ENCODE data around the gene PACS2. TPM values are rescaled to one million over a fixed set of nuclear protein-coding genes. Genes with fewer than 3 reads are reported as not detected.
"Not testable (repeated sequence)": the region's sequence is repeated elsewhere in the genome, so short reads cannot be mapped to it uniquely, and the experiment has no call there.

Gene PACS2
- total and polyA plus RNA-seq, 2 donors (not counting 3 experiments of a cell fraction or from before 2014, with no cell fraction given) = 52.7 to 86.3 TPM

DNA sequence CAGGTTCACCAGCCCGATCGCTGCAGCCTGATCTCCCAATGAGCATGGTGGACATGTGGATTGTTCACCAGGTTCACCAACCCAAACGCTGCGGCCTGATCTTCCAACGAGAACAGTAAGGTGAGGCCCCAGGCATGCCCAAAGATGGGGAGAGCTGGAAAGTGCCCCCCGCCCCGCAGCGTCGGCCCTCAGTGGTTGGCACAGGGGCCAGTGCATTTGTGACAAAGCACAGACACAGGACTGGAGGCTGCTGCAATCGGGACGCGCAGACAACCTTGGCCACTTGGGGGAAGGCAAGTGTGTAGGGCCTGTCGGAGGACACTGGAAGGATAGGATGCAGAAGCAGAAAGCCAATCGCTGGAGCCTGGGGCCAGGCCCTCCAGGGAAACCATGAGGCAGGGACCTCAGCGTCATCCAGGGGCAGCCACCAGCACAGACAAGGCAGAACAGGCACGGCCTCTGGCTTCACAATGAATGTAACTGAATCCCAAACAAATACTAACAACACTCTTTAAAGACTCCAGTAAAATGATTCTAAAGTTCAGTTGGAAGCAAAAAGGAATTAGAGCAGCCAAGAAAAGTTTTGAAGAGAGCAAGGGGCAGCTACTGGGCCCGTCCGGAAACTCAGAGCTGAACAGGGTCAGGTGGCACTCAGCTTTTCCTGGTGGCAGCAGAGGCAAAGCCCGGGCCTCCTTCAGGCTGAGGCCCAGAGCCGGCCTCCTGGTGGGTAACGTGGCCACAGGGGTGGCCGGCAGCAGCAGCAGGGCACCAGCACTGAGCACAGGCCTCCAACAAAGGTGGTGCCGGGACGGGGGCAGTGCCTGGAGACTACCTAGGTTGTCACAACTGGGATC is 27.1 kb upstream of the PACS2 start:
- CTCF ChIA-PET = interaction anchor here (1.4 to 2.3 kb wide), 3 partner anchors 39 to 201 kb away, joined by 4 to 6 read pairs (median 4); partner anchors contain the start of gene BTBD6
- Histone ChIP-seq H3K9me3 (replicated peaks; ENCODE audit: control insufficient read depth, insufficient read depth, low read length) (no peaks in the 10 kb centered on the region), H3K27ac (ENCODE audit: insufficient read depth, low read depth, low read length) (no peak overlapping the region), H3K36me3 (ENCODE audit: control insufficient read depth in 2 of 2, extremely low read depth in 1 of 2, insufficient read depth in 2 of 2, low read length in 2 of 2) (peaks cover 0 to 2% of the 10 kb centered on the region in 2 experiments), H3K9me1 (replicated peaks; ENCODE audit: control insufficient read depth, extremely low read depth, insufficient read depth, low read length) (no peaks in the 10 kb centered on the region), H3K4me2 (ENCODE audit: insufficient read depth, low read length) (no peak overlapping the region), H3K4me3 (replicated peaks in 1 of 3; ENCODE audit: insufficient read depth in 1 of 3, low read depth in 1 of 3, low read length in 3 of 3) (no peak overlapping the region), H3K27me3 (ENCODE audit: control insufficient read depth in 2 of 2, insufficient read depth in 2 of 2, low read length in 2 of 2) (no peaks in the 10 kb centered on the region), H3K9ac (replicated peaks; ENCODE audit: extremely low read depth, insufficient read depth, low read length) (no peak overlapping the region), H2AFZ (ENCODE audit: low read depth, low read length) (no peak overlapping the region), H3K4me1 (ENCODE audit: control insufficient read depth, extremely low read depth, insufficient read depth, low read length) (peaks cover 13% of the 10 kb centered on the region), H3K79me2 (ENCODE audit: control insufficient read depth, insufficient read depth, low read length) (peaks cover 13% of the 10 kb centered on the region), H4K20me1 (replicated peaks; ENCODE audit: control insufficient read depth, extremely low read depth, insufficient read depth, low read length) (no peaks in the 10 kb centered on the region)
- no peak for FAIRE-seq
- intact Hi-C loops (cut with micrococcal nuclease) = no loop called here
- POLR2A ChIA-PET = no interaction called here
- dilution Hi-C loops (cut with MboI; ENCODE audit: extremely low pct_ligation_motif_present, low sequenced_read_pairs) = no loop called here
- TF ChIP-seq CTCF (IDR thresholded peaks at IDR 0.05; ENCODE audit: extremely low read depth in 1 of 2, insufficient read depth in 1 of 2, low read depth in 1 of 2, low read length in 2 of 2) (no peak), GATA2 (IDR thresholded peaks at IDR 0.05; ENCODE audit: insufficient read depth, insufficient read length, low read depth, low read length) (no peak), FOS (IDR thresholded peaks at IDR 0.05; ENCODE audit: borderline replicate concordance, insufficient read depth, low read length) (no peak), EZH2 (IDR thresholded peaks at IDR 0.05; ENCODE audit: borderline replicate concordance, low read depth, low read length, severe bottlenecking) (no peak), JUN (IDR thresholded peaks at IDR 0.05; ENCODE audit: borderline replicate concordance, insufficient read depth, insufficient read length, low read depth) (no peak), MYC (IDR thresholded peaks at IDR 0.05; ENCODE audit: low read depth, low read length) (no peak), POLR2A (IDR thresholded peaks at IDR 0.05; ENCODE audit: low read depth, low read length) (no peak), POLR2AphosphoS5 (IDR thresholded peaks at IDR 0.05; ENCODE audit: insufficient read depth, low read depth, low read length) (no peak)
- TF ChIP-seq, protein P1, sequence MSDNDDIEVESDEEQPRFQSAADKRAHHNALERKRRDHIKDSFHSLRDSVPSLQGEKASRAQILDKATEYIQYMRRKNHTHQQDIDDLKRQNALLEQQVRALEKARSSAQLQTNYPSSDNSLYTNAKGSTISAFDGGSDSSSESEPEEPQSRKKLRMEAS (IDR thresholded peaks at IDR 0.05; ENCODE audit: insufficient read depth, insufficient read length) = no peak
- no peak for DNase-seq (ENCODE audit: low read depth, low spot score)
- BruUV-seq (replicated peaks) = no TSS peak

DNA sequence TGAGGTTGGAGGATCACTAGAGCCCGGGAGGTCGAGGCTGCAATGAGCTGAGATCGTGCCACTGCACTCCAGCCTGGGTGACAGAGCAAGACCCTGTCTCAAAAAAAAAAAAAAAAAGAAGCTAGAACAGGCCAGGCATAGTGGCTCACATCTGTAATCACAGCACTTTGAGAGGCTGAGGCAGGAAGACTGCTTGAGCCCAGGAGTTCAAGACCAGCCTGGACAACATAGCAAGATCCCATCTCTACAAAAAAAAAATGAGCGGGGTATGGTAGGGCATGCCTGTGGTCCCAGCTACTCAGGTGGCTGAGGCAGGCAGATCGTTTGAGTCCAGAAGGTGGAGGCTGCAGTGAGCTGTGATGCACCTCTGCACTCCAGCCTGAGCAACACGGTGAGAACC is 25.6 kb upstream of the PACS2 start:
- H2AFZ ChIP-seq (ENCODE audit: low read depth, low read length); BruUV-seq (replicated peaks); DNase-seq (ENCODE audit: low read depth, low spot score); H3K4me2 ChIP-seq (ENCODE audit: insufficient read depth, low read length); H3K27me3 ChIP-seq (ENCODE audit: control insufficient read depth in 2 of 2, insufficient read depth in 2 of 2, low read length in 2 of 2); H4K20me1 ChIP-seq (replicated peaks; ENCODE audit: control insufficient read depth, extremely low read depth, insufficient read depth, low read length); H3K9me3 ChIP-seq (replicated peaks; ENCODE audit: control insufficient read depth, insufficient read depth, low read length); dilution Hi-C loops (cut with MboI; ENCODE audit: extremely low pct_ligation_motif_present, low sequenced_read_pairs); H3K4me3 ChIP-seq (replicated peaks in 1 of 3; ENCODE audit: insufficient read depth in 1 of 3, low read depth in 1 of 3, low read length in 3 of 3); H3K9ac ChIP-seq (replicated peaks; ENCODE audit: extremely low read depth, insufficient read depth, low read length); H3K9me1 ChIP-seq (replicated peaks; ENCODE audit: control insufficient read depth, extremely low read depth, insufficient read depth, low read length); H3K36me3 ChIP-seq (ENCODE audit: control insufficient read depth in 2 of 2, extremely low read depth in 1 of 2, insufficient read depth in 2 of 2, low read length in 2 of 2); FAIRE-seq; H3K27ac ChIP-seq (ENCODE audit: insufficient read depth, low read depth, low read length); intact Hi-C loops (cut with micrococcal nuclease); POLR2A ChIA-PET: not testable (repeated sequence)
- peaks cover 25% of the 10 kb centered on the region for H3K79me2 ChIP-seq (ENCODE audit: control insufficient read depth, insufficient read depth, low read length)
- CTCF ChIA-PET = interaction anchor here (1.1 to 2.3 kb wide), 4 partner anchors 41 to 202 kb away, joined by 3 to 6 read pairs (median 4); partner anchors contain the start of gene BTBD6
- peaks cover 23% of the 10 kb centered on the region for H3K4me1 ChIP-seq (ENCODE audit: control insufficient read depth, extremely low read depth, insufficient read depth, low read length)
